ENCODE measurements around the gene PCDHB2. TPM values are rescaled to one million over a fixed set of nuclear protein-coding genes. Genes with fewer than 3 reads are reported as not detected.

Gene PCDHB2
- total RNA-seq (1 to 10 TPM in 2 of 4 donors, under 1 TPM in 2; 0.88 to 1.6 (median 1.2) TPM), polyA plus RNA-seq (under 1 TPM; 0.30 to 0.61 (median 0.31) TPM)
- long read RNA-seq, donor 1, result 0 reads
- long read RNA-seq, donor 2, result 0 reads

- peaks cover 0 to 23% (median 11%) of the 10 kb centered on the region in 3 donors for H3K27me3 ChIP-seq (ENCODE audit: insufficient read depth in 3 of 3, low read length in 2 of 3)
- intact Hi-C loops (cut with DNase I), result loop anchor here in 1 of 2 donors (10.0 kb wide), 1 partner anchor 470 kb away; no protein-coding TSS in a partner anchor
- peak within 1 kb of the TSS; percentile 55 for H3K4me3 ChIP-seq
- H3K36me3 ChIP-seq (ENCODE audit: insufficient read depth in 1 of 2, low read depth in 1 of 2), result no peaks in the 10 kb centered on the region
- ATAC-seq (peak in 3 of 4 donors; percentile 39 to 62 (median 46)), DNase-seq (peak; percentile 39 to 53)
- peaks cover 17% of the 10 kb centered on the region for H3K9me3 ChIP-seq
- 12 to 14% (median 13%) methylated on average over 29 of the region's 29 CpGs for WGBS, 3 donors
- no peak within 1 kb of the TSS for H3K27ac ChIP-seq
- peak; percentile 25 for TF ChIP-seq CTCF (IDR thresholded peaks at IDR 0.05)
- no peaks in the 10 kb centered on the region for H3K4me1 ChIP-seq
These were observed at the start of gene PCDHB2 for GRCh38 chr5:141094481-141095262. PCDHB2 (plus strand) TSS chr5:141094615; CDS start chr5:141094791, 176 bp downstream.

GRCh38 chr5:141050622-141051520 is 43.5 kb upstream of the PCDHB2 start, which contains the start of gene PCDHB1:
PCDHB1 (plus strand) TSS chr5:141051374; CDS start chr5:141051471, 97 bp downstream.
- intact Hi-C loops (cut with DNase I), result no loop called here
- Histone ChIP-seq H3K27ac (no peak within 1 kb of the TSS), H3K4me1 (no peaks in the 10 kb centered on the region), H3K9me3 (no peaks in the 10 kb centered on the region), H3K36me3 (ENCODE audit: insufficient read depth in 1 of 2, low read depth in 1 of 2) (no peaks in the 10 kb centered on the region), H3K27me3 (ENCODE audit: insufficient read depth in 3 of 3, low read length in 2 of 3) (peaks cover 6 to 32% (median 8%) of the 10 kb centered on the region in 3 donors), H3K4me3 (peak within 1 kb of the TSS; percentile 66)
- 11 to 15% (median 12%) methylated on average over 20 of the region's 20 CpGs for WGBS, 3 donors
- no peak for DNase-seq
- ATAC-seq, result no peak
- TF ChIP-seq CTCF (IDR thresholded peaks at IDR 0.05), result no peak

GRCh38 chr5:141051521-141051866 is 42.9 kb upstream of the PCDHB2 start:
- Histone ChIP-seq H3K4me3 (peak overlapping the region; percentile 66), H3K4me1 (no peaks in the 10 kb centered on the region), H3K27ac (no peak overlapping the region), H3K9me3 (no peaks in the 10 kb centered on the region), H3K36me3 (ENCODE audit: insufficient read depth in 1 of 2, low read depth in 1 of 2) (no peaks in the 10 kb centered on the region), H3K27me3 (ENCODE audit: insufficient read depth in 3 of 3, low read length in 2 of 3) (peaks cover 4 to 32% (median 8%) of the 10 kb centered on the region in 3 donors)
- WGBS, 3 donors, result 6 to 8% (median 7%) methylated on average over 19 of the region's 19 CpGs
- ATAC-seq, result no peak
- no peak for TF ChIP-seq CTCF (IDR thresholded peaks at IDR 0.05)
- no peak for DNase-seq
- intact Hi-C loops (cut with DNase I), result no loop called here

GRCh38 chr5:141077826-141078225 is 16.6 kb upstream of the PCDHB2 start:
- Histone ChIP-seq H3K27ac (no peak overlapping the region), H3K27me3 (ENCODE audit: insufficient read depth in 3 of 3, low read length in 2 of 3) (peaks cover 3 to 21% (median 5%) of the 10 kb centered on the region in 3 donors), H3K36me3 (ENCODE audit: insufficient read depth in 1 of 2, low read depth in 1 of 2) (no peaks in the 10 kb centered on the region), H3K4me1 (no peaks in the 10 kb centered on the region), H3K9me3 (peaks cover 4% of the 10 kb centered on the region), H3K4me3 (peak overlapping the region; percentile 34)
- DNase-seq (no peak), ATAC-seq (no peak)
- 41 to 46% (median 44%) methylated on average over 17 of the region's 17 CpGs for WGBS, 3 donors
- intact Hi-C loops (cut with DNase I), result no loop called here
- no peak for TF ChIP-seq CTCF (IDR thresholded peaks at IDR 0.05)

Measured in psoas muscle (tissue), 8 donors.